ENCODE results near the gene ZNF697.

DNA sequence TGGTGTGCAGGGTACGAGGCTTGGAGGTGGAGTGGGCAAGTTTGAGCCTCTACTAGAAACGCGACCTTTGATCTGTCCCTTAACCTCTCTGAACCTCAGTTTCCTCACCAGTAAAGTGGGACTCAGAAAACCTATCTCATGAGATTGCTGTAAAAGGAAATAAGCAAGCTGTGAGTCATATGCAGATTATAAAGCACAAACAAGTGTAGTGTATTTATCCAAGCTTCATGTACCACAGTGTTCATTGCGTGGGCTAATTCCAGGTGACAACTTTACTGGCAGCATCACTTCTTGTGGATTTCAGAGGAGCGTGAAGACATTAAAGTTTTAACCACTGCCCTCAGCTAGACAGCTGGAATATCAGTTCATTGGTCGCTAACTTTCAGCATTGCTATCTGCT is 44.4 kb downstream of the ZNF697 start:
- TF ChIP-seq EP300 (IDR thresholded peaks at IDR 0.05) (no peak), POLR2A (IDR thresholded peaks at IDR 0.05) (no peak), POLR2AphosphoS5 (IDR thresholded peaks at IDR 0.05) (no peak)
- TF ChIP-seq, protein P1, sequence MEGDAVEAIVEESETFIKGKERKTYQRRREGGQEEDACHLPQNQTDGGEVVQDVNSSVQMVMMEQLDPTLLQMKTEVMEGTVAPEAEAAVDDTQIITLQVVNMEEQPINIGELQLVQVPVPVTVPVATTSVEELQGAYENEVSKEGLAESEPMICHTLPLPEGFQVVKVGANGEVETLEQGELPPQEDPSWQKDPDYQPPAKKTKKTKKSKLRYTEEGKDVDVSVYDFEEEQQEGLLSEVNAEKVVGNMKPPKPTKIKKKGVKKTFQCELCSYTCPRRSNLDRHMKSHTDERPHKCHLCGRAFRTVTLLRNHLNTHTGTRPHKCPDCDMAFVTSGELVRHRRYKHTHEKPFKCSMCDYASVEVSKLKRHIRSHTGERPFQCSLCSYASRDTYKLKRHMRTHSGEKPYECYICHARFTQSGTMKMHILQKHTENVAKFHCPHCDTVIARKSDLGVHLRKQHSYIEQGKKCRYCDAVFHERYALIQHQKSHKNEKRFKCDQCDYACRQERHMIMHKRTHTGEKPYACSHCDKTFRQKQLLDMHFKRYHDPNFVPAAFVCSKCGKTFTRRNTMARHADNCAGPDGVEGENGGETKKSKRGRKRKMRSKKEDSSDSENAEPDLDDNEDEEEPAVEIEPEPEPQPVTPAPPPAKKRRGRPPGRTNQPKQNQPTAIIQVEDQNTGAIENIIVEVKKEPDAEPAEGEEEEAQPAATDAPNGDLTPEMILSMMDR (IDR thresholded peaks at IDR 0.05): no peak

Data from stomach (tissue), 4 donors.